RCC 7860 (cell line): Measurements from ENCODE around the gene TNIP1.
A peak's percentile ranks its signal among the peaks of the same experiment; 100 is the strongest.

Experiments
- DNase-seq: peaks from one replicate; pipeline ENCODE4 v3.0.0-alpha.2; 2015; ENCODE audit warnings: low spot score
- FAIRE-seq: peaks from 2 replicates; lab custom pipeline; 2012; peaks lifted over from hg19 to GRCh38; lab: Jason Lieb, UNC

TNIP1 gene

GRCh38 chr5:151026088-151026487 is 54.7 kb downstream of the TNIP1 start:
- no peak for FAIRE-seq

GRCh38 chr5:151025250-151025606 is 55.6 kb downstream of the TNIP1 start:
- FAIRE-seq (no peak), DNase-seq (no peak)

More at GRCh38 chr5:151026088-151026487, 54.7 kb downstream of the TNIP1 start:
- no peak for DNase-seq

GRCh38 chr5:151024440-151025249 is 56.2 kb downstream of the TNIP1 start:
- DNase-seq: no peak
- no peak for FAIRE-seq

GRCh38 chr5:151023651-151024050 is 57.2 kb downstream of the TNIP1 start:
- DNase-seq: no peak
- FAIRE-seq: no peak

GRCh38 chr5:151023047-151023615 is 57.7 kb downstream of the TNIP1 start:
- DNase-seq: no peak
- no peak for FAIRE-seq

GRCh38 chr5:151022511-151023018 is 58.3 kb downstream of the TNIP1 start:
- FAIRE-seq (no peak), DNase-seq (no peak)

GRCh38 chr5:151021746-151022145 is 59.1 kb downstream of the TNIP1 start:
- no peak for DNase-seq
- FAIRE-seq: no peak

- FAIRE-seq: no peak
- DNase-seq: no peak
These were observed 60.3 kb downstream of the TNIP1 start, which contains the start of gene GPX3 for GRCh38 chr5:151020304-151021110. Gene GPX3 (plus strand): TSS chr5:151020591. CDS start chr5:151020655, 64 bp downstream.

- DNase-seq: no peak
These were observed 61.5 kb downstream of the TNIP1 start for GRCh38 chr5:151019331-151019730.

GRCh38 chr5:151018846-151019245 is 62.0 kb downstream of the TNIP1 start:
- no peak for FAIRE-seq

More at GRCh38 chr5:151019331-151019730, 61.5 kb downstream of the TNIP1 start:
- FAIRE-seq: no peak

GRCh38 chr5:151017897-151018296 is 62.9 kb downstream of the TNIP1 start:
- FAIRE-seq (no peak), DNase-seq (no peak)

More at GRCh38 chr5:151018846-151019245, 62.0 kb downstream of the TNIP1 start:
- DNase-seq: no peak

GRCh38 chr5:151016700-151017099 is 64.1 kb downstream of the TNIP1 start:
- DNase-seq (no peak), FAIRE-seq (no peak)

GRCh38 chr5:151015974-151016587 is 64.8 kb downstream of the TNIP1 start:
- FAIRE-seq: no peak
- no peak for DNase-seq

GRCh38 chr5:151014680-151015343 is 66.0 kb downstream of the TNIP1 start:
- FAIRE-seq: peak; percentile 67

GRCh38 chr5:151012862-151013261 is 68.0 kb downstream of the TNIP1 start:
- DNase-seq: no peak
- no peak for FAIRE-seq

More at GRCh38 chr5:151014680-151015343, 66.0 kb downstream of the TNIP1 start:
- peak; percentile 42 for DNase-seq

GRCh38 chr5:151008906-151009305 is 71.9 kb downstream of the TNIP1 start:
- no peak for DNase-seq
- no peak for FAIRE-seq

- DNase-seq (no peak), FAIRE-seq (no peak)
These were observed 72.7 kb downstream of the TNIP1 start for GRCh38 chr5:151008210-151008491.

GRCh38 chr5:151007430-151008209 is 73.2 kb downstream of the TNIP1 start:
- DNase-seq (no peak), FAIRE-seq (no peak)

- no peak for DNase-seq
- no peak for FAIRE-seq
These were observed 74.0 kb downstream of the TNIP1 start for GRCh38 chr5:151006704-151007334.
